Fibroblast of lung (primary cell): Measurements from ENCODE around the gene CCDC93. TPM values are rescaled to one million over a fixed set of nuclear protein-coding genes. Genes with fewer than 3 reads are reported as not detected.

ENCODE experiments used
- DNase-seq, 2 donors: peaks; one replicate each; pipeline versions ENCODE4 v3.0.0 to v3.0.0-alpha.2; 2010; ENCODE audit warnings: low read depth in 2 of 2
- H2AFZ ChIP-seq: 2 replicates; pipeline ENCODE4 v1.5.1; 2012; ENCODE audit warnings: low read length, control low read depth, inconsistent platforms
- H3K27ac ChIP-seq: 2 replicates; pipeline ENCODE4 v1.5.1; 2011; ENCODE audit warnings: low read length, control low read depth; ENCODE audit not compliant: insufficient read depth
- H3K27me3 ChIP-seq: 2 replicates; pipeline ENCODE4 v1.5.1; 2011; ENCODE audit warnings: mild to moderate bottlenecking, low read length; ENCODE audit not compliant: control insufficient read depth, insufficient read depth
- H3K36me3 ChIP-seq: 2 replicates; pipeline ENCODE4 v1.5.1; 2011; ENCODE audit warnings: low read length; ENCODE audit not compliant: control insufficient read depth, insufficient read depth
- H3K4me1 ChIP-seq: 2 replicates; pipeline ENCODE4 v1.5.1; 2011; ENCODE audit warnings: low read length; ENCODE audit not compliant: control insufficient read depth, insufficient read depth; ENCODE audit errors: extremely low read depth
- H3K4me2 ChIP-seq: 2 replicates; pipeline ENCODE4 v1.5.1; 2011; ENCODE audit warnings: low read length, control low read depth; ENCODE audit not compliant: insufficient read depth; ENCODE audit errors: extremely low read depth
- H3K4me3 ChIP-seq, 4 experiments: fragments of 200-600 bp in 1 of 4; sonication (generic) in 1 of 4; replicated peaks in 1 of 4; 2 replicates each; pipeline ENCODE4 v1.5.1; 2011 to 2016; ENCODE audit warnings: low read length in 4 of 4, low read depth in 3 of 4, mild to moderate bottlenecking in 3 of 4, control low read depth in 2 of 4, inconsistent platforms in 1 of 4, mixed read lengths in 1 of 4; ENCODE audit not compliant: insufficient read depth in 1 of 4; ENCODE audit errors: control extremely low read depth in 1 of 4
- H3K79me2 ChIP-seq: 2 replicates; pipeline ENCODE4 v1.5.1; 2012; ENCODE audit warnings: mild to moderate bottlenecking, low read length, inconsistent platforms; ENCODE audit not compliant: control insufficient read depth, insufficient read depth
- H3K9ac ChIP-seq: 2 replicates; pipeline ENCODE4 v1.5.1; 2011; ENCODE audit warnings: mild to moderate bottlenecking, low read length, control low read depth; ENCODE audit not compliant: insufficient read depth
- H3K9me3 ChIP-seq: 2 replicates; pipeline ENCODE4 v1.5.1; 2012; ENCODE audit warnings: low read depth, low read length; ENCODE audit not compliant: control insufficient read depth, insufficient read depth
- H4K20me1 ChIP-seq: 2 replicates; pipeline ENCODE4 v1.5.1; 2011; ENCODE audit warnings: low read length; ENCODE audit not compliant: control insufficient read depth, insufficient read depth; ENCODE audit errors: extremely low read depth
- EZH2 ChIP-seq: IDR thresholded peaks from 2 replicates; pipeline ENCODE4 v1.5.1; 2012; ENCODE audit warnings: low read length, control low read depth, mild to moderate bottlenecking; ENCODE audit errors: missing control alignments
- polyA minus RNA-seq: library from RNA; depleted of rRNA, polyadenylated mRNA; stranded (reverse); fragments of >200 nt; gene quantifications from 2 replicates; pipeline ENCODE4 v1.2.3, GENCODE V29; 2011; ENCODE audit warnings: low replicate concordance
- polyA plus RNA-seq, 2 donors: library from polyadenylated mRNA; depleted of rRNA in 1 of 2; stranded (reverse) in 1 of 2; unstranded in 1 of 2; fragments of >200 nt; gene quantifications; 2 replicates each; pipeline ENCODE4 v1.2.1, GENCODE V29; 2011 to 2012; ENCODE audit warnings: missing spikeins in 1 of 2
- total RNA-seq: library from RNA; depleted of rRNA; stranded (reverse); fragments of >200 nt; gene quantifications from 2 replicates; pipeline ENCODE4 v1.2.1, GENCODE V29; 2014
- TF ChIP-seq, protein P1 (sequence below), 2 donors: IDR thresholded peaks in 1 of 2; conservative IDR thresholded peaks in 1 of 2; 1 replicate in 1 of 2; 2 replicates in 1 of 2; pipeline ENCODE4 v1.5.1; 2011 to 2012; ENCODE audit warnings: low read length in 2 of 2, control low read depth in 1 of 2, inconsistent platforms in 1 of 2, low read depth in 1 of 2, mild to moderate bottlenecking in 1 of 2

CCDC93 gene
- total RNA-seq (24.4 and 32.0 TPM in 2 replicates), polyA plus RNA-seq (13.2 and 15.1 TPM in 2 replicates), polyA minus RNA-seq (5.5 and 5.7 TPM in 2 replicates)
- 8.2 and 11.3 TPM in 2 replicates for polyA plus RNA-seq (2012)

- DNase-seq, result peak; percentile 75 to 77
Observed at GRCh38 chr2:118013724-118014491, at the start of gene CCDC93. Gene CCDC93 (minus strand): TSS chr2:118014070. CDS start chr2:118013995, 75 bp downstream.

DNA sequence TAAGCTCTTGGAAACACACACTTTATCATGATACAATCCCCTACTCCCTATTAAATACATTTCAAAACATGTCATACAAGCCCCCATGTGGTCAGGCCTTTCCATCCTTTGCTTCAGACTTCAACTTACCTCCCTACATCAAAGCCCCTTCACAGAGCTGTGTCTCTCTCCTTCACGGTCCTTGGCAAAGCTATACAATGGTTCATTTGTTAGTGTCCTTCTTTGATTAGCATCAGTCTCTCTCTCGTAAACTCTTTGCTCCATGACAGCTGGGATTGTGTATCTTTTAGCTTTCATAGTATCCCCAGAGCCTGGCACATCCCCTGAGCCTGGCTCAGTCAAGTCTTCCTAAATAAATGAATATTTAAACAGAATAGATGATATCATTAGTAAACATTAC, 48.8 kb upstream of the CCDC93 start:
- H3K4me2 ChIP-seq, result no peak overlapping the region
- H3K36me3 ChIP-seq, result no peaks in the 10 kb centered on the region
- H4K20me1 ChIP-seq, result no peaks in the 10 kb centered on the region
- DNase-seq, result no peak
- no peak overlapping the region for H3K4me3 ChIP-seq
- H3K27me3 ChIP-seq, result peaks cover 8% of the 10 kb centered on the region
- no peak overlapping the region for H3K27ac ChIP-seq
- no peaks in the 10 kb centered on the region for H3K4me1 ChIP-seq
- H3K79me2 ChIP-seq, result no peaks in the 10 kb centered on the region
- H2AFZ ChIP-seq, result no peak overlapping the region
- no peak overlapping the region for H3K9ac ChIP-seq
- H3K9me3 ChIP-seq, result no peaks in the 10 kb centered on the region
- no peak for TF ChIP-seq EZH2
- TF ChIP-seq, protein P1, sequence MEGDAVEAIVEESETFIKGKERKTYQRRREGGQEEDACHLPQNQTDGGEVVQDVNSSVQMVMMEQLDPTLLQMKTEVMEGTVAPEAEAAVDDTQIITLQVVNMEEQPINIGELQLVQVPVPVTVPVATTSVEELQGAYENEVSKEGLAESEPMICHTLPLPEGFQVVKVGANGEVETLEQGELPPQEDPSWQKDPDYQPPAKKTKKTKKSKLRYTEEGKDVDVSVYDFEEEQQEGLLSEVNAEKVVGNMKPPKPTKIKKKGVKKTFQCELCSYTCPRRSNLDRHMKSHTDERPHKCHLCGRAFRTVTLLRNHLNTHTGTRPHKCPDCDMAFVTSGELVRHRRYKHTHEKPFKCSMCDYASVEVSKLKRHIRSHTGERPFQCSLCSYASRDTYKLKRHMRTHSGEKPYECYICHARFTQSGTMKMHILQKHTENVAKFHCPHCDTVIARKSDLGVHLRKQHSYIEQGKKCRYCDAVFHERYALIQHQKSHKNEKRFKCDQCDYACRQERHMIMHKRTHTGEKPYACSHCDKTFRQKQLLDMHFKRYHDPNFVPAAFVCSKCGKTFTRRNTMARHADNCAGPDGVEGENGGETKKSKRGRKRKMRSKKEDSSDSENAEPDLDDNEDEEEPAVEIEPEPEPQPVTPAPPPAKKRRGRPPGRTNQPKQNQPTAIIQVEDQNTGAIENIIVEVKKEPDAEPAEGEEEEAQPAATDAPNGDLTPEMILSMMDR (conservative IDR thresholded peaks at IDR 0.05 in 1 of 2, IDR thresholded peaks at IDR 0.05 in 1 of 2; ENCODE audit: low read depth in 1 of 2, low read length in 2 of 2), result no peak

More at GRCh38 chr2:118013724-118014491, at the start of gene CCDC93:
- no peaks in the 10 kb centered on the region for H3K4me1 ChIP-seq
- peak within 1 kb of the TSS; percentile 98 for H3K4me2 ChIP-seq
- peaks cover under 1% of the 10 kb centered on the region for H3K27me3 ChIP-seq
- peak within 1 kb of the TSS; percentile 100 for H2AFZ ChIP-seq
- H3K4me3 ChIP-seq, result peak within 1 kb of the TSS; percentile 70 to 95 (median 92)
- TF ChIP-seq, protein P1 (conservative IDR thresholded peaks at IDR 0.05 in 1 of 2, IDR thresholded peaks at IDR 0.05 in 1 of 2; ENCODE audit: low read depth in 1 of 2, low read length in 2 of 2), result no peak
- TF ChIP-seq EZH2, result no peak
- H3K27ac ChIP-seq, result peak within 1 kb of the TSS; percentile 78
- H3K36me3 ChIP-seq, result no peaks in the 10 kb centered on the region
- no peaks in the 10 kb centered on the region for H3K9me3 ChIP-seq
- peaks cover 38% of the 10 kb centered on the region for H3K79me2 ChIP-seq
- no peaks in the 10 kb centered on the region for H4K20me1 ChIP-seq
- H3K9ac ChIP-seq, result peak within 1 kb of the TSS; percentile 83

- H3K27me3 ChIP-seq, result peaks cover 8% of the 10 kb centered on the region
- no peak for TF ChIP-seq EZH2
- no peaks in the 10 kb centered on the region for H3K9me3 ChIP-seq
- no peak for DNase-seq
- no peak overlapping the region for H3K27ac ChIP-seq
- H2AFZ ChIP-seq, result no peak overlapping the region
- no peak overlapping the region for H3K4me2 ChIP-seq
- no peaks in the 10 kb centered on the region for H3K4me1 ChIP-seq
- no peak overlapping the region for H3K4me3 ChIP-seq
- H3K36me3 ChIP-seq, result no peaks in the 10 kb centered on the region
- H4K20me1 ChIP-seq, result no peaks in the 10 kb centered on the region
- H3K79me2 ChIP-seq, result no peaks in the 10 kb centered on the region
- no peak overlapping the region for H3K9ac ChIP-seq
Observed at GRCh38 chr2:118062048-118062447, 48.2 kb upstream of the CCDC93 start.
